GM21825 (cell line): ENCODE results near the gene SLC25A47.
"Not testable (repeated sequence)": the region's sequence is repeated elsewhere in the genome, so short reads cannot be mapped to it uniquely, and the experiment has no call there.

ENCODE experiments used
- ATAC-seq: cut with Tn5 transposase; IDR thresholded peaks from one replicate; pipeline ENCODE4 v1.9.1; 2021; ENCODE audit warnings: mild to moderate bottlenecking, moderate library complexity; ENCODE audit not compliant: unreplicated experiment

Gene SLC25A47

GRCh38 chr14:100342826-100343225 is 19.7 kb downstream of the SLC25A47 start:
- not testable (repeated sequence) for ATAC-seq

- not testable (repeated sequence) for ATAC-seq
Observed at GRCh38 chr14:100344657-100345056, 21.5 kb downstream of the SLC25A47 start.

DNA sequence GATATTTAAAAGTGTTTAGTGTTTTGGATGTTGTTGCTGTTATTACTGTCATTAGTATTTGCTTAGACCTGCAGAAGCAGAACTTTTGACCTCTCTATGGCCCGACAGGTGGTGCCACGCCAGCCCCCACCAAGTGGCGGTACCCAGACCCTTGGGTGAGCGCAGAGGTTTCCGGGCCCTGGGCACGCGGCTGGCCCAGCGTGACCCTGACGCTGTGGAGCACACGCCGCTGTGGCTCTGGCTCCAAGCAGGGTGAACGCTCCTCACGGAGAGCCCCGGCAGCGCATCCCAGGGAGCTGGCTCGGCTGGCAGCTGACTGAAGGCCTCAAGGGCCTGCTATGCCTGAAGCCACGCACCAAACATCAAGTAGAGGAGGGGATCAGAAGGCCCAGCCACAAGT is 22.6 kb downstream of the SLC25A47 start:
- no peak for ATAC-seq

DNA sequence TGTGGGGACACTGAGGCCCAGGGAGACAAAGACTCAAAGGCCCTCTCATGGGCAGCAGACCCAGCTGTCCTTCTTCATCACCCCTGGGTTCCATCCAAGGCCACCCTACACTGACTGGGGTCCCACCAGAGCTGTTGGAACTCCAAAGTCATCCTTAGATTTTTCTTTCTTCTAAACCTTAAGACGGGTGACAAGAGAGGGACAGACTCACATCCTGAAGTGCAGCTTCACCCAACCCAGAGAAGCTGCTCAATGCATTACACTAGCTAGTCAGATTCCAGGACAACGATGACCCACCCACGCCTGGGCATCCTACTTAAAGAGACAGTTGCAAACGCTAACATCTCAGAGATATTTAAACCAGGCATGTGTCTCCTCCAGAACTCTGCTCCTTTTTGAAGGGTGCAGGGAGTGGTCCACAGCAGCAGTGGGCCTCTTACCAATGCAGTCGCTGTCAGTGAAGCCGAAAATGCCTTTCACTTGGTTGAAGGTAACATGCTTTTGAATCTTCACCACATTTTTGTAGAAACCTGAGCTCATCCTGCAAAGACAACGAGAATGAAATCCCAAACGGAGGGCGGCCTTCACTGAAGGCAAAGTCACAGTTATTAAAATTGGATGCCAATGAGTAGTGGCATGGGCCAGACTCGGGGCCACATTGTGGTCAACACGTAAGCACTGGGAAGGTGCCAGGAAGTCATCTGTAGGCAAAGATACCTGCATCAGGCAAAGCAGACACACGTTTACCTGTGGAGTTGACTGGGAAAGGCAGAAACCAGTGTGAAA is 23.4 kb downstream of the SLC25A47 start:
- ATAC-seq, result no peak

DNA sequence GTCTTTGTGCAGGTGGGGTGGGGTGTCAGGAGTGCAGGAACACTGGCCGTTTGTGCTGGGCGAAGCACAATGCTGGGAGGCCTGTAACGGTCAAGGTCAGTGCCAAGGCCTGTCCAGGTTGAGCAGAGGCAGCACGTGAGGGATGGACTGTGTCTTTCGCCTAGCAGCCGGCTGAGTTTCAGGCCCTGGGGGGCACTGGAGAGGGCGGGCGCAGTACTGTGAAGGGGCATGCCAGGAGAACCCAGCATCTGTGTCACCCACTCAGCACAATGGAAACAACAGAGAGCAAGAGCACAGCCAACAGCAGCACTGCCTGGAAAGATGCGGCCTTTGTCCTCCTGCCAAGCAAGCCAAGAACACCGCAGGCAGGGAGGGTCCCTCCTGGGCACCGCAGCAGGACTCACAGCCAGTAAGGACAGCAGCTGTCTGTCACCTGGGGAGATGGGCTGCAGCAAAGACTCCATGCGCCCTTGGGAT is 25.2 kb downstream of the SLC25A47 start:
- no peak for ATAC-seq

- ATAC-seq, result no peak
Observed at GRCh38 chr14:100348784-100349685, 25.9 kb downstream of the SLC25A47 start.

- no peak for ATAC-seq
Observed at GRCh38 chr14:100350276-100350926, 27.3 kb downstream of the SLC25A47 start.

DNA sequence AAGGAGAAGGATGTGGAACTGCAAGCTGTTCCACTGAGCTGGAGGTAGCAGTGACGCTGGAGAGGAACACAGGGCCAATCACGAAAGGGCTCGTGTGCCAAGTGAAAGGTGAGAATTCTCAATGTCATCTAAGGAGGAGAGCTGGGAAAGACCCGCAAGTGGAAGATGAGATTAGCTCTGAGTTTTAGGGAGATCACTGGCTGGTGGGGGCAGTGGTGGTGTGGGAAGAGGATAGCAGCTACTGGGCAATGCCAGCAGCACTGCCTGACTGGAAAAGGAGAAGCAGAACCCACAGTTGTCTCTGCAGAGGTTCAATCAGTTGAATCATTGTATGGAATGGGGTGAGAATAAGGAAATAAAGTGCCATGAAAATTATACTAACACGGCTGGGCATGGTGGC is 27.8 kb downstream of the SLC25A47 start:
- no peak for ATAC-seq

DNA sequence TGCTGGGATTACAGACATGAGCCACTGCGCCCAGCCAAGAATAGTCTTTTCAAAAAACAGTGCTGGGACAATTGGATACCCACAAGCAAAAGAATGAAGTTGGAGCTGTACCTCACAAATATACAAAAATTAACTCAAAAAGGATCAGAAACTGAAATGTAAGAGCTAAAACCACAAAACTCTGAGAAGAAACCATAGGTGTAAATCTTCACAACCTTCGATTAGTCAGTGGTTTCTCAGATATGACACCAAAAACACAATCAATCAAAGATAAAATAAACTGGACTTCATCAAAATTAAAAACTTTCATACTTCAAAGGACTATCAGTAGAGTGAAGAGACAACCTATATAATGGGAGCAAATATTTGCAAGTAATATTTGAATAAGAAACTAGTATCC is 35.3 kb downstream of the SLC25A47 start:
- no peak for ATAC-seq

GRCh38 chr14:100359111-100359510 is 36.0 kb downstream of the SLC25A47 start:
- ATAC-seq, result no peak

DNA sequence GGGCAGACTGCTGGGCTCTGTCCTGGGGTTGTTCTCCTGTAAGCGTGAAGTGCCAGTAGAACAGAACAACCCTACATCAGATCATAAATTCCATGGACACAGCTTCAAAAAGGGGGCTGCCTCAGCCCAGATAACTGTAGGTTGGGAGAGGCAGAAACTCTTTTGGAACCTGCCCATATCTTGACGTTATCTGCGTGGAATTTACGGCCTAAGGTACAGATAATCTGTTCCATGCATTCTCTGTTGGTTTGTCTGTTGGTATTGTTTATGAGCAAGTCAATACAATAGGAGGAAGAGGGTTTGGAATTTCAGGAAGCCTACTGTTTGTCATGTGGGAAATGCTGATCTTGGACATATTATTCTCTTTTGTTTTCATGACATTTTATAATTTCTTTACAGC is 36.7 kb downstream of the SLC25A47 start:
- no peak for ATAC-seq

DNA sequence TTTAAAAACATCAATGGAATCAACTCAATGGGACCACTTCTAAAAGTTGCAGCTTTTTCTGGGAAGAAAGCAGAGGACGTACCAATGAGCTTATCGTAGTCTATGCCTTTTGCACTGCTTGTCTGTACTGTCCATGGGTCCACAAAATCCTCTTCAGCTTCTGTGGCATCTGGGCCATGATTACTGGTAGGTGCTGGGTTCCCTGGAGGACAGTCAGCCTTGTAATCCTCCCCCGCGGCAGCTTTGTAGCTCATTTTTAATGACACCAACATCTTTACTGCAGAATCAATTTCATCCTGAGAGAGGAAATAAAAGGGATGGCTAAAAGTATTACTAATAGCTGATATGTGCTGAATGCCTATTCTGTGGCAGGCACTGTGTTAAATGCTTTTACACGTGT is 38.5 kb downstream of the SLC25A47 start:
- no peak for ATAC-seq

DNA sequence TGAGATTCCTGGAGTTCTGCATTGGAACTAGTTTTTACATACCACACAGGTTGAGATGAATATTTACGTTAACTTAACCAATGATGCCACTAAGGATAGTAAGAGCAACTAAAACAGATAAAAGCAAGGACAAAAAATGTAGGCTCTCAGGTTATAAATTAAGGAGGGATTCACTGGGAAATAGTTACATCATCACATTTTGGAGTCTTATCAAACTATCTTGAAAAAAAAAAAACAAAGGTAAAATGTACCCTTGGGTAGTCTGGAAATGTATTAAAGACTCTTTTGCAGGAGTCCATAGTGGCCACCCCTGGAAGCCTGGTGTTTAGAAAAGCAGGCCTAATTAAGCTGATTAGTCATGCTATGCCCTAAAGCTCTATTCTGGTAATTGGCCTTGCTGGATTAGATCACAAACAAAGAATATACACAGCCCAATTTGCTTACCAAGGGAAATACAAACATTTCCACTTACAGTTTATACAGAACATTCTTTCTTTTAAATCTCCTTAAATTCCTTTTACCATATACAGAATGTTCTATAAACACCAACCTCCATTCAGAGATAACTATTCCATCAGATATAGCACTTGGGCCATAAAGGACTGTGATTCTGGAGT is 39.3 kb downstream of the SLC25A47 start:
- ATAC-seq, result no peak

DNA sequence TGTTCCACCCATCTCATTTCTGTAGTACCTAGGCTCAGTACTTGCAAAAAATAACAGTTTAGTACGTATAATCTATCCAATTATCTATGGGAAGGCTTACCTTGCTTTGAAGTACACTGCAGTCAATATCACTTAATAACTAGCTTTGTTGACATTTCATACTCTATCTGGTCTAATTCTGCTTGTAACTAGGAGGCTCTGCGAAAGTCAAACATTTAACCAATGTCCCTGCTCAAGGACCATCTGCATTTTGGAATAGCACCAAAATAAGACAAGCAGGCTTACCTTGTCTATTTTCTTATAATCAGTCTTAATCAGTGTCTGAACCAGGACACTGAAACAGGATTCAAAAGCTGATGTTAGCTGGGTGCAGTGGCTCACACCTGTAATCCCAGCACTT is 39.9 kb downstream of the SLC25A47 start:
- ATAC-seq, result no peak

- ATAC-seq, result no peak
Observed at GRCh38 chr14:100364403-100364802, 41.3 kb downstream of the SLC25A47 start.

- ATAC-seq, result no peak
Observed at GRCh38 chr14:100365741-100366140, 42.6 kb downstream of the SLC25A47 start.

DNA sequence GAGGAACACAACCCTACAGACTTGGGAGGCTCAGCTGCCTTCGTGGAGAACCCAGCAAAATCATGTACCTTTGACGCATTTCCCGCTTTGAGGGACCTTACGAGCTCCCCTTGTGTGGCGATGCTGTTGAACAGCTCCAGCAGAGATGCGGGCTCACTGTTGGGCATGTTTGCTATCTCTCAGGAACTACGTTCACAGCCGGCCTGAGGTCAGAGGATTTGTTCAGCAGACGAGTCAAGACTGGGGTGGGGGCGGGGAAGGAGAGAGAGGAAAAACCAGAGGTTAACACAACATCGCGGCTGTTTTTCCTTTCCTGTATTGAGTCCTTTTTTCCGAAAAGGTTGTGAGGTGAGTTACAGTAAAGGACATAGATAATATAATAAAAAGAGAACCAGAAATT is 45.9 kb downstream of the SLC25A47 start:
- no peak for ATAC-seq

DNA sequence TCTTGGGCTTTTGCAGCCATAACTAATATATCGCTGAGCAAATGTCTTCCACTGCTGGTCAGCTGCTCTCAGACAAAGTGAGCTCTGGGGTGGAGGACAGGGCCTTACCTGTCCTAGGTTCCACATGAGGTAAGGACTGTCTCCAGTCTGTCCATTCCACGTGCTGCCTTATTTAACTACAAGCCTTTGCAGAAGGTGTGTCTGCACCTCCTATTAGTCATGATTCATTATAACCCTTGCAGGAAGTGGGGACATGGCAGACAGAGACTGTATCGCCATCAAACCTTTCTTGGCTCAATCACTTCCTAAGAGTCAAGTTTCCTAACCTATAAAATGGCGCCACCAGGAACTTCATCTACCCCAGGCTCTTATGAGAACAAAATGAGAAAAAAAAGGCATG is 46.9 kb downstream of the SLC25A47 start:
- no peak for ATAC-seq

DNA sequence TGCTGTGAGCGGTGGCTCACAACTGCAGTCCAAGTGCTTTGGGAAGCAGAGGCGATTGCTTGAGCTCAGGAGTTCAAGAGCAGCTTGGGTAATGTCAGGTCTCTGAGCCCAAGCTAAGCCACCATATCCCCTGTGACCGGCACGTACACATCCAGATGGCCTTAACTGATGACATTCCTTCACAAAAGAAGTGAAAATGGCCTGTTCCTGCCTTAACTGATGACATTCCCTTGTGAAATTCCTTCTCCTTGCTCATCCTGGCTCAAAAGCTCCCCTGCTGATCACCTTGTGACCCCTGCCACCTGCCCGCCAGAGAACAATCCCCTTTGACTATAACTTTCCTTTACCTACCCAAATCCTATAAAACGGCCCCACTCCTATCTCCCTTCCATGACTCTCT is 48.6 kb downstream of the SLC25A47 start:
- no peak for ATAC-seq

- no peak for ATAC-seq
Observed at GRCh38 chr14:100372357-100373048, 49.4 kb downstream of the SLC25A47 start.
